NT2/D1 (cell line): ENCODE data around the gene P4HTM.

Experiments
- SUZ12 ChIP-seq: IDR thresholded peaks from 2 replicates; pipeline ENCODE4 v1.6.1; 2011; ENCODE audit not compliant: insufficient read length, insufficient read depth; ENCODE audit errors: extremely low read depth
- YY1 ChIP-seq: IDR thresholded peaks from 2 replicates; pipeline ENCODE4 v1.6.1; 2011; ENCODE audit not compliant: insufficient read length, insufficient read depth

- TF ChIP-seq YY1 (no peak), SUZ12 (no peak)
Measured at GRCh38 chr3:48993834-48994233, 3.8 kb downstream of the P4HTM start.
